ENCODE data around the gene GCHFR. TPM values are rescaled to one million over a fixed set of nuclear protein-coding genes. Genes with fewer than 3 reads are reported as not detected.
A peak's percentile ranks its signal among the peaks of the same experiment; 100 is the strongest.

GCHFR gene
- total and polyA plus RNA-seq, 5 donors: 6.1 to 14.9 (median 8.1) TPM

- H3K4me1 ChIP-seq (ENCODE audit: control insufficient read depth, insufficient read depth, low read length): peaks cover 3% of the 10 kb centered on the region
- DNase-seq: peak in 1 of 3 donors; percentile 35
- H3K4me3 ChIP-seq (ENCODE audit: low read length): no peak overlapping the region
- peak; percentile 1 to 57 for ATAC-seq
- intact Hi-C loops (cut with DNase I): no loop called here
- H3K27me3 ChIP-seq (ENCODE audit: control insufficient read depth, insufficient read depth): no peaks in the 10 kb centered on the region
- WGBS: 70% methylated on average over 21 of the region's 21 CpGs
- H3K27ac ChIP-seq (ENCODE audit: low read length): no peak overlapping the region
- H3K9me3 ChIP-seq (ENCODE audit: control insufficient read depth, low read length): no peaks in the 10 kb centered on the region
These were observed 4.8 kb downstream of the GCHFR start for GRCh38 chr15:40768521-40769273.

- H3K27me3 ChIP-seq (ENCODE audit: control insufficient read depth, insufficient read depth): no peaks in the 10 kb centered on the region
- DNase-seq (peak; percentile 45 to 73 (median 73)), ATAC-seq (peak; percentile 2 to 34)
- 62% methylated on average over 28 of the region's 28 CpGs for WGBS
- no peak within 1 kb of the TSS for H3K4me3 ChIP-seq (ENCODE audit: low read length)
- H3K27ac ChIP-seq (ENCODE audit: low read length): no peak within 1 kb of the TSS
- H3K4me1 ChIP-seq (ENCODE audit: control insufficient read depth, insufficient read depth, low read length): peaks cover 3% of the 10 kb centered on the region
- intact Hi-C loops (cut with DNase I): no loop called here
- no peaks in the 10 kb centered on the region for H3K9me3 ChIP-seq (ENCODE audit: control insufficient read depth, low read length)
These were observed 5.6 kb downstream of the GCHFR start, which contains the start of gene C15orf62 for GRCh38 chr15:40769274-40770146. TSS of gene C15orf62 (plus strand) at chr15:40769980. CDS start at chr15:40770496, 516 bp downstream.

- DNase-seq: no peak
- Histone ChIP-seq H3K27me3 (ENCODE audit: control insufficient read depth, insufficient read depth) (no peaks in the 10 kb centered on the region), H3K27ac (ENCODE audit: low read length) (no peak overlapping the region), H3K4me1 (ENCODE audit: control insufficient read depth, insufficient read depth, low read length) (peaks cover 3% of the 10 kb centered on the region), H3K9me3 (ENCODE audit: control insufficient read depth, low read length) (no peaks in the 10 kb centered on the region), H3K4me3 (ENCODE audit: low read length) (no peak overlapping the region)
- WGBS: 83% methylated on average over 17 of the region's 17 CpGs
- peak in 1 of 2 donors; percentile 26 for ATAC-seq
- intact Hi-C loops (cut with DNase I): no loop called here
These were observed 6.4 kb downstream of the GCHFR start for GRCh38 chr15:40770147-40770721.

- Histone ChIP-seq H3K9me3 (ENCODE audit: control insufficient read depth, low read length) (no peaks in the 10 kb centered on the region), H3K4me1 (ENCODE audit: control insufficient read depth, insufficient read depth, low read length) (peaks cover 3% of the 10 kb centered on the region), H3K27ac (ENCODE audit: low read length) (no peak overlapping the region), H3K4me3 (ENCODE audit: low read length) (no peak overlapping the region), H3K27me3 (ENCODE audit: control insufficient read depth, insufficient read depth) (no peaks in the 10 kb centered on the region)
- DNase-seq (no peak), ATAC-seq (no peak)
- 94% methylated on average over 5 of the region's 5 CpGs for WGBS
- intact Hi-C loops (cut with DNase I): no loop called here
These were observed 7.4 kb downstream of the GCHFR start for GRCh38 chr15:40771242-40771641.

GRCh38 chr15:40772014-40772413, 8.1 kb downstream of the GCHFR start:
- ATAC-seq (no peak), DNase-seq (peak in 1 of 3 donors; percentile 45)
- Histone ChIP-seq H3K27me3 (ENCODE audit: control insufficient read depth, insufficient read depth) (no peaks in the 10 kb centered on the region), H3K4me1 (ENCODE audit: control insufficient read depth, insufficient read depth, low read length) (peaks cover 3% of the 10 kb centered on the region), H3K9me3 (ENCODE audit: control insufficient read depth, low read length) (no peaks in the 10 kb centered on the region), H3K4me3 (ENCODE audit: low read length) (no peak overlapping the region), H3K27ac (ENCODE audit: low read length) (no peak overlapping the region)
- intact Hi-C loops (cut with DNase I): no loop called here
- 91% methylated on average over 13 of the region's 13 CpGs for WGBS

- Histone ChIP-seq H3K27ac (ENCODE audit: low read length) (no peak overlapping the region), H3K9me3 (ENCODE audit: control insufficient read depth, low read length) (no peaks in the 10 kb centered on the region), H3K4me3 (ENCODE audit: low read length) (no peak overlapping the region), H3K4me1 (ENCODE audit: control insufficient read depth, insufficient read depth, low read length) (peaks cover 3% of the 10 kb centered on the region), H3K27me3 (ENCODE audit: control insufficient read depth, insufficient read depth) (no peaks in the 10 kb centered on the region)
- WGBS: 90% methylated on average over 8 of the region's 8 CpGs
- DNase-seq (no peak), ATAC-seq (no peak)
- intact Hi-C loops (cut with DNase I): no loop called here
These were observed 9.6 kb downstream of the GCHFR start for GRCh38 chr15:40773496-40773895.

- no peaks in the 10 kb centered on the region for H3K9me3 ChIP-seq (ENCODE audit: control insufficient read depth, low read length)
- DNase-seq (no peak), ATAC-seq (no peak)
- H3K27ac ChIP-seq (ENCODE audit: low read length): no peak overlapping the region
- WGBS: 93% methylated on average over 6 of the region's 6 CpGs
- H3K4me3 ChIP-seq (ENCODE audit: low read length): no peak overlapping the region
- no peaks in the 10 kb centered on the region for H3K27me3 ChIP-seq (ENCODE audit: control insufficient read depth, insufficient read depth)
- intact Hi-C loops (cut with DNase I): no loop called here
- peaks cover 3% of the 10 kb centered on the region for H3K4me1 ChIP-seq (ENCODE audit: control insufficient read depth, insufficient read depth, low read length)
These were observed 10.0 kb downstream of the GCHFR start for GRCh38 chr15:40773902-40774301.

GRCh38 chr15:40775007-40775406, 11.1 kb downstream of the GCHFR start:
- H3K9me3 ChIP-seq (ENCODE audit: control insufficient read depth, low read length): no peaks in the 10 kb centered on the region
- 94% methylated on average over 10 of the region's 10 CpGs for WGBS
- peaks cover under 1% of the 10 kb centered on the region for H3K4me1 ChIP-seq (ENCODE audit: control insufficient read depth, insufficient read depth, low read length)
- no peak for ATAC-seq
- no peak overlapping the region for H3K4me3 ChIP-seq (ENCODE audit: low read length)
- intact Hi-C loops (cut with DNase I): no loop called here
- DNase-seq: no peak
- H3K27ac ChIP-seq (ENCODE audit: low read length): no peak overlapping the region
- H3K27me3 ChIP-seq (ENCODE audit: control insufficient read depth, insufficient read depth): no peaks in the 10 kb centered on the region

- Histone ChIP-seq H3K27ac (ENCODE audit: low read length) (no peak overlapping the region), H3K4me1 (ENCODE audit: control insufficient read depth, insufficient read depth, low read length) (no peaks in the 10 kb centered on the region), H3K27me3 (ENCODE audit: control insufficient read depth, insufficient read depth) (no peaks in the 10 kb centered on the region), H3K4me3 (ENCODE audit: low read length) (no peak overlapping the region), H3K9me3 (ENCODE audit: control insufficient read depth, low read length) (no peaks in the 10 kb centered on the region)
- intact Hi-C loops (cut with DNase I): no loop called here
- ATAC-seq (no peak), DNase-seq (no peak)
- WGBS: 94% methylated on average over 14 of the region's 14 CpGs
These were observed 12.1 kb downstream of the GCHFR start for GRCh38 chr15:40775740-40776536.

- Histone ChIP-seq H3K9me3 (ENCODE audit: control insufficient read depth, low read length) (no peaks in the 10 kb centered on the region), H3K4me1 (ENCODE audit: control insufficient read depth, insufficient read depth, low read length) (no peaks in the 10 kb centered on the region), H3K4me3 (ENCODE audit: low read length) (no peak overlapping the region), H3K27ac (ENCODE audit: low read length) (no peak overlapping the region), H3K27me3 (ENCODE audit: control insufficient read depth, insufficient read depth) (no peaks in the 10 kb centered on the region)
- WGBS: 82% methylated on average over 11 of the region's 11 CpGs
- intact Hi-C loops (cut with DNase I): no loop called here
- ATAC-seq (peak in 1 of 2 donors; percentile 14), DNase-seq (no peak)
These were observed 12.8 kb downstream of the GCHFR start for GRCh38 chr15:40776537-40777141.
